ENCODE measurements around the gene PLCG2.

The PLCG2 gene

DNA sequence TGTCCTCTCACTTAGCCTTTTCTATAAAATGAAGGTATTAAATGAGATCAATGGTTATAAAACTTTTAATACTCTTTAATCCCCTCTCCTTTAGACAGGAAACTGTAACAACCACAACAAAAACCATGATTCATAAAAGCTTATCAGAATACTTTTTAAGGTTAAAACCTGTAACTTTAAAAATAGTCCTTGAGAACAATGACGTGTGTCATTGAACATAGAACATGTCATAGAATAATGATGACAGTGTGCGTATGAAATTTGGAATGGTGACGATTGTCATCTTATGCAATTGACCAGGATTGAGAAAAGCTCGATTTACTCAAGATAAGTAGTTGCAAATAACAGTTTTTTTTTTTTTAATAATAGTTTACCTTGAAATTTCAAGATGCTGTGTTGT is 94.1 kb downstream of the PLCG2 start:
- no peaks in the 10 kb centered on the region for H3K79me1 ChIP-seq (ENCODE audit: low read depth, low read length)

GRCh38 chr16:81873843-81874752 is 95.0 kb downstream of the PLCG2 start:
- Histone ChIP-seq H3K23ac (ENCODE audit: low read depth, low read length, poor library complexity) (no peak overlapping the region), H2AK5ac (ENCODE audit: low read depth, low read length) (no peak overlapping the region), H3K36me3 (replicated peaks in 1 of 2; ENCODE audit: control insufficient read depth in 2 of 2, insufficient read depth in 2 of 2, low read length in 2 of 2) (no peaks in the 10 kb centered on the region), H3K14ac (ENCODE audit: low read length) (no peak overlapping the region), H3K18ac (ENCODE audit: low read length) (no peak overlapping the region), H2BK15ac (ENCODE audit: low read length) (no peak overlapping the region), H3K4me1 (ENCODE audit: control insufficient read depth in 2 of 2, insufficient read depth in 1 of 2, low read depth in 1 of 2, low read length in 2 of 2) (peaks cover 0 to 5% of the 10 kb centered on the region in 2 donors), H2AFZ (ENCODE audit: low read length) (no peak overlapping the region), H2BK12ac (ENCODE audit: low read length) (no peak overlapping the region), H4K8ac (ENCODE audit: low read depth, low read length) (no peak overlapping the region), H3K27me3 (ENCODE audit: control insufficient read depth in 3 of 3, insufficient read depth in 3 of 3, low read depth in 1 of 3, low read length in 3 of 3) (peaks cover 0 to 3% (median 0%) of the 10 kb centered on the region in 3 experiments), H3K27ac (replicated peaks; ENCODE audit: low read length) (no peak overlapping the region), H3K4me3 (ENCODE audit: low read length in 2 of 2) (no peak overlapping the region), H2BK120ac (ENCODE audit: low read depth, low read length) (no peak overlapping the region), H3K4ac (ENCODE audit: low read length) (no peak overlapping the region), H3K4me2 (ENCODE audit: insufficient read depth, low read length, poor library complexity, severe bottlenecking) (no peak overlapping the region), H2BK5ac (ENCODE audit: low read length) (no peak overlapping the region), H4K91ac (ENCODE audit: low read depth, low read length, poor library complexity) (no peak overlapping the region), H3K9ac (ENCODE audit: low read depth, low read length, poor library complexity) (no peak overlapping the region), H3K79me1 (ENCODE audit: low read depth, low read length) (no peaks in the 10 kb centered on the region), H3K9me3 (replicated peaks in 1 of 2; ENCODE audit: control insufficient read depth in 2 of 2, insufficient read depth in 1 of 2, low read depth in 1 of 2, low read length in 2 of 2) (no peaks in the 10 kb centered on the region)
- peak; percentile 31 for DNase-seq (ENCODE audit: low spot score)
- no CpG with 5 or more reads among the region's 6 CpGs for WGBS, 2 donors (ENCODE audit: extremely low coverage in 2 of 2, insufficient read length in 2 of 2, insufficient replicate concordance in 1 of 2)

More for the DNA sequence above, 94.1 kb downstream of the PLCG2 start:
- no peak overlapping the region for H3K4me2 ChIP-seq (ENCODE audit: insufficient read depth, low read length, poor library complexity, severe bottlenecking)
- WGBS, 2 donors (ENCODE audit: extremely low coverage in 2 of 2, insufficient read length in 2 of 2, insufficient replicate concordance in 1 of 2), result no CpG with 5 or more reads among the region's 4 CpGs
- no peak overlapping the region for H2BK12ac ChIP-seq (ENCODE audit: low read length)
- no peak overlapping the region for H4K8ac ChIP-seq (ENCODE audit: low read depth, low read length)
- H2AFZ ChIP-seq (ENCODE audit: low read length), result no peak overlapping the region
- H3K36me3 ChIP-seq (replicated peaks in 1 of 2; ENCODE audit: control insufficient read depth in 2 of 2, insufficient read depth in 2 of 2, low read length in 2 of 2), result no peaks in the 10 kb centered on the region
- no peak overlapping the region for H3K14ac ChIP-seq (ENCODE audit: low read length)
- no peak overlapping the region for H3K4me3 ChIP-seq (ENCODE audit: low read length in 2 of 2)
- H3K27ac ChIP-seq (replicated peaks; ENCODE audit: low read length), result no peak overlapping the region
- H3K4me1 ChIP-seq (ENCODE audit: control insufficient read depth in 2 of 2, insufficient read depth in 1 of 2, low read depth in 1 of 2, low read length in 2 of 2), result peaks cover 0 to 1% of the 10 kb centered on the region in 2 donors
- H2BK120ac ChIP-seq (ENCODE audit: low read depth, low read length), result no peak overlapping the region
- no peak overlapping the region for H4K91ac ChIP-seq (ENCODE audit: low read depth, low read length, poor library complexity)
- H3K18ac ChIP-seq (ENCODE audit: low read length), result no peak overlapping the region
- no peak overlapping the region for H2BK15ac ChIP-seq (ENCODE audit: low read length)
- H2BK5ac ChIP-seq (ENCODE audit: low read length), result no peak overlapping the region
- H3K9me3 ChIP-seq (replicated peaks in 1 of 2; ENCODE audit: control insufficient read depth in 2 of 2, insufficient read depth in 1 of 2, low read depth in 1 of 2, low read length in 2 of 2), result no peaks in the 10 kb centered on the region
- H2AK5ac ChIP-seq (ENCODE audit: low read depth, low read length), result no peak overlapping the region
- no peak for DNase-seq (ENCODE audit: low spot score)
- H3K4ac ChIP-seq (ENCODE audit: low read length), result no peak overlapping the region
- H3K23ac ChIP-seq (ENCODE audit: low read depth, low read length, poor library complexity), result no peak overlapping the region
- H3K27me3 ChIP-seq (ENCODE audit: control insufficient read depth in 3 of 3, insufficient read depth in 3 of 3, low read depth in 1 of 3, low read length in 3 of 3), result peaks cover 0 to 3% (median 0%) of the 10 kb centered on the region in 3 experiments
- H3K9ac ChIP-seq (ENCODE audit: low read depth, low read length, poor library complexity), result no peak overlapping the region

- Histone ChIP-seq H3K36me3 (replicated peaks in 1 of 2; ENCODE audit: control insufficient read depth in 2 of 2, insufficient read depth in 2 of 2, low read length in 2 of 2) (no peaks in the 10 kb centered on the region), H3K14ac (ENCODE audit: low read length) (no peak overlapping the region), H3K27ac (replicated peaks; ENCODE audit: low read length) (no peak overlapping the region), H3K23ac (ENCODE audit: low read depth, low read length, poor library complexity) (no peak overlapping the region), H3K79me1 (ENCODE audit: low read depth, low read length) (no peaks in the 10 kb centered on the region), H2AK5ac (ENCODE audit: low read depth, low read length) (no peak overlapping the region), H2BK5ac (ENCODE audit: low read length) (no peak overlapping the region), H4K8ac (ENCODE audit: low read depth, low read length) (no peak overlapping the region), H3K4ac (ENCODE audit: low read length) (no peak overlapping the region), H2BK12ac (ENCODE audit: low read length) (no peak overlapping the region), H3K4me1 (ENCODE audit: control insufficient read depth in 2 of 2, insufficient read depth in 1 of 2, low read depth in 1 of 2, low read length in 2 of 2) (peaks cover 0 to 8% of the 10 kb centered on the region in 2 donors), H4K91ac (ENCODE audit: low read depth, low read length, poor library complexity) (no peak overlapping the region), H2BK120ac (ENCODE audit: low read depth, low read length) (no peak overlapping the region), H3K4me2 (ENCODE audit: insufficient read depth, low read length, poor library complexity, severe bottlenecking) (no peak overlapping the region), H2AFZ (ENCODE audit: low read length) (no peak overlapping the region), H3K18ac (ENCODE audit: low read length) (no peak overlapping the region), H2BK15ac (ENCODE audit: low read length) (no peak overlapping the region), H3K9ac (ENCODE audit: low read depth, low read length, poor library complexity) (no peak overlapping the region), H3K9me3 (replicated peaks in 1 of 2; ENCODE audit: control insufficient read depth in 2 of 2, insufficient read depth in 1 of 2, low read depth in 1 of 2, low read length in 2 of 2) (no peaks in the 10 kb centered on the region), H3K4me3 (ENCODE audit: low read length in 2 of 2) (no peak overlapping the region), H3K27me3 (ENCODE audit: control insufficient read depth in 3 of 3, insufficient read depth in 3 of 3, low read depth in 1 of 3, low read length in 3 of 3) (no peaks in the 10 kb centered on the region)
- DNase-seq (ENCODE audit: low spot score), result no peak
- no CpG with 5 or more reads among the region's 5 CpGs for WGBS, 2 donors (ENCODE audit: extremely low coverage in 2 of 2, insufficient read length in 2 of 2, insufficient replicate concordance in 1 of 2)
Measured at GRCh38 chr16:81875461-81875860, 96.4 kb downstream of the PLCG2 start.

GRCh38 chr16:81876273-81876900 is 97.3 kb downstream of the PLCG2 start:
- H3K27me3 ChIP-seq (ENCODE audit: control insufficient read depth in 3 of 3, insufficient read depth in 3 of 3, low read depth in 1 of 3, low read length in 3 of 3), result no peaks in the 10 kb centered on the region
- DNase-seq (ENCODE audit: low spot score), result no peak
- H3K27ac ChIP-seq (replicated peaks; ENCODE audit: low read length), result no peak overlapping the region
- H3K9ac ChIP-seq (ENCODE audit: low read depth, low read length, poor library complexity), result no peak overlapping the region
- H2BK120ac ChIP-seq (ENCODE audit: low read depth, low read length), result no peak overlapping the region
- H2AK5ac ChIP-seq (ENCODE audit: low read depth, low read length), result no peak overlapping the region
- H4K8ac ChIP-seq (ENCODE audit: low read depth, low read length), result no peak overlapping the region
- H2BK15ac ChIP-seq (ENCODE audit: low read length), result no peak overlapping the region
- H2BK5ac ChIP-seq (ENCODE audit: low read length), result no peak overlapping the region
- H3K4me1 ChIP-seq (ENCODE audit: control insufficient read depth in 2 of 2, insufficient read depth in 1 of 2, low read depth in 1 of 2, low read length in 2 of 2), result peaks cover 0 to 8% of the 10 kb centered on the region in 2 donors
- H3K4ac ChIP-seq (ENCODE audit: low read length), result no peak overlapping the region
- H3K9me3 ChIP-seq (replicated peaks in 1 of 2; ENCODE audit: control insufficient read depth in 2 of 2, insufficient read depth in 1 of 2, low read depth in 1 of 2, low read length in 2 of 2), result no peaks in the 10 kb centered on the region
- H3K4me2 ChIP-seq (ENCODE audit: insufficient read depth, low read length, poor library complexity, severe bottlenecking), result no peak overlapping the region
- H3K23ac ChIP-seq (ENCODE audit: low read depth, low read length, poor library complexity), result no peak overlapping the region
- H3K79me1 ChIP-seq (ENCODE audit: low read depth, low read length), result no peaks in the 10 kb centered on the region
- no peak overlapping the region for H4K91ac ChIP-seq (ENCODE audit: low read depth, low read length, poor library complexity)
- H3K14ac ChIP-seq (ENCODE audit: low read length), result no peak overlapping the region
- no peak overlapping the region for H3K18ac ChIP-seq (ENCODE audit: low read length)
- H3K36me3 ChIP-seq (replicated peaks in 1 of 2; ENCODE audit: control insufficient read depth in 2 of 2, insufficient read depth in 2 of 2, low read length in 2 of 2), result no peaks in the 10 kb centered on the region
- H2BK12ac ChIP-seq (ENCODE audit: low read length), result no peak overlapping the region
- no peak overlapping the region for H2AFZ ChIP-seq (ENCODE audit: low read length)
- no peak overlapping the region for H3K4me3 ChIP-seq (ENCODE audit: low read length in 2 of 2)
- WGBS, 2 donors (ENCODE audit: extremely low coverage in 2 of 2, insufficient read length in 2 of 2, insufficient replicate concordance in 1 of 2), result no CpG with 5 or more reads among the region's 10 CpGs

All from neuronal stem cell (in vitro differentiated cells).